ENCODE data around the gene NCR3LG1.

GRCh38 chr11:17399236-17399635 lies 47.6 kb downstream of the NCR3LG1 start:
- no peak for TF ChIP-seq GATA2 (IDR thresholded peaks at IDR 0.05; ENCODE audit: low read depth, low read length)
- TF ChIP-seq GATA3 (IDR thresholded peaks at IDR 0.05; ENCODE audit: low read depth, low read length) = no peak

All from SH-SY5Y (cell line).